ENCODE data around the gene CARD9. TPM values are rescaled to one million over a fixed set of nuclear protein-coding genes. Genes with fewer than 3 reads are reported as not detected.

Gene CARD9
- total RNA-seq, 4 donors from 2014 or later = 1.1 to 5.6 (median 2.0) TPM

- 58 to 82% methylated on average over 4 to 25 of the region's 26 CpGs for WGBS, 2 donors (ENCODE audit: low coverage in 1 of 2)
- TF ChIP-seq POLR2A (IDR thresholded peaks at IDR 0.05) (no peak), POLR2AphosphoS5 (IDR thresholded peaks at IDR 0.05) (peak in 1 of 3 donors; percentile 26)
Measured at GRCh38 chr9:136361754-136362449, 11.6 kb downstream of the CARD9 start.

GRCh38 chr9:136361047-136361753 is 12.3 kb downstream of the CARD9 start:
- WGBS, 2 donors (ENCODE audit: low coverage in 1 of 2) = 59 to 63% methylated on average over 6 to 21 of the region's 43 CpGs
- DNase-seq = no peak
- peak overlapping the region; percentile 68 to 97 (median 96) for H3K27ac ChIP-seq
- H3K9me3 ChIP-seq = no peaks in the 10 kb centered on the region
- in situ Hi-C loops (cut with MboI; ENCODE audit: low pct_ligation_motif_present in 1 of 4, low pct_unique_long_range_greater_than_20kb in 1 of 4, low sequenced_read_pairs in 3 of 4) = no loop called here
- intact Hi-C loops (cut with DNase I; ENCODE audit: low total_unique reads) = no loop called here
- TF ChIP-seq CTCF (IDR thresholded peaks at IDR 0.05) (no peak), POLR2AphosphoS5 (IDR thresholded peaks at IDR 0.05) (peak in 1 of 3 donors; percentile 47)
- no peaks in the 10 kb centered on the region for H3K36me3 ChIP-seq
- no peak overlapping the region for H3K4me3 ChIP-seq
- no peaks in the 10 kb centered on the region for H3K27me3 ChIP-seq
- H3K4me1 ChIP-seq = peaks cover 18 to 31% (median 26%) of the 10 kb centered on the region in 4 donors

More at GRCh38 chr9:136361754-136362449, 11.6 kb downstream of the CARD9 start:
- no peaks in the 10 kb centered on the region for H3K27me3 ChIP-seq
- peak overlapping the region; percentile 68 to 97 (median 96) for H3K27ac ChIP-seq
- no peaks in the 10 kb centered on the region for H3K9me3 ChIP-seq
- in situ Hi-C loops (cut with MboI; ENCODE audit: low pct_ligation_motif_present in 1 of 4, low pct_unique_long_range_greater_than_20kb in 1 of 4, low sequenced_read_pairs in 3 of 4) (no loop called here), intact Hi-C loops (cut with DNase I; ENCODE audit: low total_unique reads) (no loop called here)
- peaks cover 18 to 31% (median 26%) of the 10 kb centered on the region in 4 donors for H3K4me1 ChIP-seq
- H3K36me3 ChIP-seq = no peaks in the 10 kb centered on the region
- H3K4me3 ChIP-seq = no peak overlapping the region
- no peak for DNase-seq

- Histone ChIP-seq H3K36me3 (no peaks in the 10 kb centered on the region), H3K4me3 (no peak overlapping the region), H3K27me3 (no peaks in the 10 kb centered on the region), H3K4me1 (peaks cover 18 to 31% (median 26%) of the 10 kb centered on the region in 4 donors), H3K27ac (peak overlapping the region; percentile 68 to 97 (median 96)), H3K9me3 (no peaks in the 10 kb centered on the region)
- in situ Hi-C loops (cut with MboI; ENCODE audit: low pct_ligation_motif_present in 1 of 4, low pct_unique_long_range_greater_than_20kb in 1 of 4, low sequenced_read_pairs in 3 of 4) = no loop called here
- intact Hi-C loops (cut with DNase I; ENCODE audit: low total_unique reads) = no loop called here
- no peak for TF ChIP-seq CTCF (IDR thresholded peaks at IDR 0.05)
- no peak for TF ChIP-seq EP300 (IDR thresholded peaks at IDR 0.05; ENCODE audit: low read depth)
- no peak for TF ChIP-seq POLR2A (IDR thresholded peaks at IDR 0.05)
- no peak for TF ChIP-seq POLR2AphosphoS5 (IDR thresholded peaks at IDR 0.05)
- DNase-seq = no peak
- WGBS, 2 donors (ENCODE audit: low coverage in 1 of 2) = 90% methylated on average over 30 of the region's 38 CpGs; no CpG with 5 or more reads in 1 of the 2 donors
Measured at GRCh38 chr9:136359774-136360718, 13.4 kb downstream of the CARD9 start.

- DNase-seq = no peak
- Histone ChIP-seq H3K9me3 (no peaks in the 10 kb centered on the region), H3K27ac (no peak overlapping the region), H3K4me3 (no peak overlapping the region), H3K4me1 (peaks cover 19 to 32% (median 25%) of the 10 kb centered on the region in 4 donors), H3K27me3 (no peaks in the 10 kb centered on the region), H3K36me3 (no peaks in the 10 kb centered on the region)
- no peak for TF ChIP-seq POLR2A (IDR thresholded peaks at IDR 0.05)
- TF ChIP-seq POLR2AphosphoS5 (IDR thresholded peaks at IDR 0.05) = no peak
- no peak for TF ChIP-seq EP300 (IDR thresholded peaks at IDR 0.05; ENCODE audit: low read depth)
- no peak for TF ChIP-seq CTCF (IDR thresholded peaks at IDR 0.05)
- in situ Hi-C loops (cut with MboI; ENCODE audit: low pct_ligation_motif_present in 1 of 4, low pct_unique_long_range_greater_than_20kb in 1 of 4, low sequenced_read_pairs in 3 of 4) = no loop called here
- WGBS, 2 donors (ENCODE audit: low coverage in 1 of 2) = 68% methylated on average over 2 of the region's 2 CpGs; no CpG with 5 or more reads in 1 of the 2 donors
- intact Hi-C loops (cut with DNase I; ENCODE audit: low total_unique reads) = no loop called here
Measured at GRCh38 chr9:136358888-136359287, 14.6 kb downstream of the CARD9 start.

All from transverse colon (tissue), 4 donors.